ENCODE data around the gene CDC6.

DNA sequence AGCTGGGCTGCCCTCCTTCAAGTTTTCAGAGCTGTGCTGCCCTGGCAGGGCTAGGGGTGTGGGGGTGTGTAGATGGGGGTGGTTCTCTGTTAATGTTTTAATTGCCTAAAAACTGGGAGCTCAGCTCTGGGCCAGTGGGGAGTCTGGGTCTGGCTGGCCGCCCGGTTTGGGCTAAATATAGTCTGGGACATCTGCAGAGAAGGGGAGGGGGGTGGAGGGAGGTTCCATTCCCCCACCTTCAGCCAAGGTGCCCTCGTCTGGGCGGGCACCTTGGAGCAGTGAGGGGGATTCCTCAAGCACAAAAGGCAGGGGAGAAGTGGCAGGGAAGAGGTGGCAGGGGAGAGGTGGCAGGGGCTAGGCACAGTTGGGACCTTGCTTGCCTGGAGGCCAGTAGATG, 34.3 kb downstream of the CDC6 start:
- TF ChIP-seq TARDBP (IDR thresholded peaks at IDR 0.05) = no peak
- no peak for TF ChIP-seq ELF4 (IDR thresholded peaks at IDR 0.05)
- TF ChIP-seq, protein P1, sequence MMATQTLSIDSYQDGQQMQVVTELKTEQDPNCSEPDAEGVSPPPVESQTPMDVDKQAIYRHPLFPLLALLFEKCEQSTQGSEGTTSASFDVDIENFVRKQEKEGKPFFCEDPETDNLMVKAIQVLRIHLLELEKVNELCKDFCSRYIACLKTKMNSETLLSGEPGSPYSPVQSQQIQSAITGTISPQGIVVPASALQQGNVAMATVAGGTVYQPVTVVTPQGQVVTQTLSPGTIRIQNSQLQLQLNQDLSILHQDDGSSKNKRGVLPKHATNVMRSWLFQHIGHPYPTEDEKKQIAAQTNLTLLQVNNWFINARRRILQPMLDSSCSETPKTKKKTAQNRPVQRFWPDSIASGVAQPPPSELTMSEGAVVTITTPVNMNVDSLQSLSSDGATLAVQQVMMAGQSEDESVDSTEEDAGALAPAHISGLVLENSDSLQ (IDR thresholded peaks at IDR 0.05) = no peak
